AG10803 (cell line): ENCODE results near the gene VRK1.

Experiments
- DNase-seq: peaks from one replicate; pipeline ENCODE4 v3.0.0; 2010; ENCODE audit warnings: low read depth
- H3K4me3 ChIP-seq: 2 replicates; pipeline ENCODE4 v1.5.1; 2011; ENCODE audit warnings: mild to moderate bottlenecking, low read length, control low read depth
- CTCF ChIP-seq: conservative IDR thresholded peaks from 2 replicates; pipeline ENCODE4 v1.5.1; 2011; ENCODE audit warnings: mild to moderate bottlenecking, low read length, control low read depth, inconsistent platforms

VRK1 gene

GRCh38 chr14:96799489-96800054 is 2.4 kb downstream of the VRK1 start:
- no peak for TF ChIP-seq CTCF
- H3K4me3 ChIP-seq = no peak overlapping the region
- DNase-seq = no peak

- no peak for DNase-seq
- H3K4me3 ChIP-seq = no peak overlapping the region
- TF ChIP-seq CTCF = no peak
Measured at GRCh38 chr14:96801931-96802330, 4.7 kb downstream of the VRK1 start.

- no peak overlapping the region for H3K4me3 ChIP-seq
- TF ChIP-seq CTCF = no peak
- no peak for DNase-seq
Measured at GRCh38 chr14:96802963-96803362, 5.8 kb downstream of the VRK1 start.

- no peak for DNase-seq
- no peak for TF ChIP-seq CTCF
Measured at GRCh38 chr14:96803958-96804357, 6.8 kb downstream of the VRK1 start.

GRCh38 chr14:96804895-96805294 is 7.7 kb downstream of the VRK1 start:
- TF ChIP-seq CTCF = no peak
- no peak overlapping the region for H3K4me3 ChIP-seq
- no peak for DNase-seq

More at GRCh38 chr14:96803958-96804357, 6.8 kb downstream of the VRK1 start:
- no peak overlapping the region for H3K4me3 ChIP-seq

- no peak for TF ChIP-seq CTCF
- no peak overlapping the region for H3K4me3 ChIP-seq
- no peak for DNase-seq
Measured at GRCh38 chr14:96805956-96806355, 8.8 kb downstream of the VRK1 start.

- no peak for DNase-seq
- H3K4me3 ChIP-seq = no peak overlapping the region
- no peak for TF ChIP-seq CTCF
Measured at GRCh38 chr14:96806836-96807235, 9.7 kb downstream of the VRK1 start.
